Activated T-cell treated with anti-CD3 and anti-CD28 coated beads for 4 hours (primary cell): ENCODE results near the gene GOLGA6B.
"Not testable (repeated sequence)": the region's sequence is repeated elsewhere in the genome, so short reads cannot be mapped to it uniquely, and the experiment has no call there.

Source experiments
- DNase-seq: peaks from one replicate; pipeline ENCODE4 v3.0.0-alpha.2; 2020

GOLGA6B gene, protein sequence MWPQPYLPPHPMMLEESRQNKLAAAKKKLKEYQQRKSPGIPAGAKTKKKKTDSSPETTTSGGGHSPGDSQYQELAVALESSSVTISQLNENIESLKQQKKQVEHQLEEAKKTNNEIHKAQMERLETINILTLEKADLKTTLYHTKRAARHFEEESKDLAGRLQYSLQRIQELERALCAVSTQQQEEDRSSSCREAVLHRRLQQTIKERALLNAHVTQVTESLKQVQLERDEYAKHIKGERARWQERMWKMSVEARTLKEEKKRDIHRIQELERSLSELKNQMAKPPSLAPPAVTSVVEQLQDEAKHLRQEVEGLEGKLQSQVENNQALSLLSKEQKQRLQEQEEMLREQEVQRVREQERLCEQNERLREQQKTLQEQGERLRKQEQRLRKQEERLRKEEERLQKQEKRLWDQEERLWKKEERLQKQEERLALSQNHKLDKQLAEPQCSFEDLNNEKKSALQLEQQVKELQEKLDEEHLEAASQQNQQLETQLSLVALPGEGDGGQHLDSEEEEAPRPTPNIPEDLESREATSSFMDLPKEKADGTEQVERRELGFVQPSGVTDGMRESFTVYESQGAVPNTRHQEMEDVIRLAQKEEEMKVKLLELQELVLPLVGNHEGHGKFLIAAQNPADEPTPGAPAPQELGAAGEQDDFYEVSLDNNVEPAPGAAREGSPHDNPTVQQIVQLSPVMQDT

DNA sequence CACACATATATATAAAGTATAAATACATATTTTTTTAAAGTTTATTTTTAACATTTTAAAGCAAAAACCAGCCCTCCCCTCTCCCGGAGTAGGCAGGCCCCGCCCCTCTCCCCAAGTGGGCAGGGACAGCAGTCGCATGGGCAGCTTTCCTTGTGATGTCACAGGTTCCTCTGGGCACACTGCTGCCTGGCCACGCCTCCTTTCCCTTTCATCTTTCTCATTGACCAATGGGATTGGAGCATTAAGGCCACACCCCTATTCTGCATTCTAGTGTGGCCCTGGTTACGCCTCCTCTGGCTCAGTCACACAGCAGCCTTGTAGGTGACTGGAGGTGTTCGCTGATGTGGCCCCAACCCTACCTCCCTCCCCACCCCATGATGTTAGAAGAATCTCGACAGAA is at the start of gene GOLGA6B:
Gene GOLGA6B (plus strand): TSS at position 301 of the 400 bp plus-strand sequence. CDS start 41 bp downstream, at position 342.
- DNase-seq: not testable (repeated sequence)

DNA sequence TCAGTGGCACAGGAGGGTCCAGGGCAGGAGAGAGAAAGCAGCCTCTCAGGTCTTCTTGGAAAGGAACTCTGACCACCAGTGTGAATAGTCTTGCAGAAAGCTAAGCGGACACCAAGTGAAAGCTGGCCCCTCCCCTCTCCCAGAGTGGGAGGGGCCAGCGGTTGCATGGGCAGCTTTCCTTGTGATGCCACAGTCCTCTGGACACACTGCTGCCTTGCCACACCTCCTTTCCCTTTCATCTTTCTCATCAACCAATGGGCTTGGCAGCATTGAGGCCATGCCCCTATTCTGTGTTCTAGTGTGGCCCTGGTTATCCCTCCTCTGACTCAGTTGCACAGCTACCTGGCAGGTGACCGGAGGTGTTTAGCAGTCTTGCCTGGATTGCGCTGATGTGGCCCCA is 49.7 kb upstream of the GOLGA6B start:
- no peak for DNase-seq

DNA sequence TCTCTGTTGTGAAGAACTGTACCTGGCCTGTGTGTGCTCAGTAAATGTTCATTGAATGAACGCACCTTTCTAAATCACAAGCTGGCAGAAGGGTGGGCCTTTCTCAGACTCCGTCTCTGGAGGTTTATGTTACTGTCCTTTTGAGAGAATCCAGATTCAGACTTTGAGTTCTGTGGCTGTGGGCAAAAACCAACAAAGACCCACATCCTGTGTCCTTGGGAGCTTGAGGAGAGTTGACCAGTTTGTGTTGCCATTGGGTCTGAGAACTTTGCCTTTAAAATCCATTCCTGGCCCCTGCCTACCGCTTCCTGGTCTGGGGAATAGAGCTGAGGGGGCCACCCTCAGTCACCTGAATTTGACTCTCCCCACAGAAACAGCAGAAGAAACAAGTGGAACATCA is 46.4 kb upstream of the GOLGA6B start:
- not testable (repeated sequence) for DNase-seq

DNA sequence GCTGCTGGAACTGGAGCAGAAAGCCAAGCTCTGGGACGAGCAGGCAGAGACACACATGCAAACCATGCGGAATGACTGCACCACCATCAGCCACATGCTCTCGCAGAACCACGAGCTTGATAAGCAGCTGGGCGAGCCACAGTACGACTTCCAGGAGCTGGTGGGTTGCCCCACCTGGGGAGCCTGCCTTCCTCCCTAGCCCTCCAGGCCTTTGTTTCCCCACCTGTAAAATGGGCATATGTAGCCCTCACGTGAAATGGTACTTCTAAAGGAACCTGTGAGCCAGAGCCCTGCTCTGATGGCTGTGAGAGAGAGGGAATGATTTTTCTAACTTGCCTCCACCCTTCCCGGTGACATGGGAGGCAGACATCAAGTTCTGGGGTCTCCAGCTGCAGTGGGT is 44.6 kb upstream of the GOLGA6B start:
- DNase-seq: no peak

DNA sequence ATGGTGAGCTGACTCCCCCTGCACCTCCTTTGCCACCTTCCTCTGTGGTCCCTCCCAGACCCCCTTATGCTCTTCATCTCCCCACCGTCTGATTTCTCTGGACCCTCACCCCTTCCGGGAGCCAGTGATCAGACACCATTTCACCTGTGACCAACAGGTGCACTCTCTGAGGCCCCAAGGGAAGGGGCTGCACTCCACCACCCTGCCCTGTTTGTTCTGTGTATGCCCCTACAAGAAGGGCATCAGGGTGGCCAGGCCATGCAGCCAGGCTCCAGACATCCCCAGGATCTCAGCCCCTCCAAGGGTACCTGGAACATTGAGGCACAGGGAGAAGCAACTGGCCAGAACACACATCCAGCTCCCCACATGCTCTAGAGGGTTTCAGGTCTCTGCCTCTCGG is 42.2 kb upstream of the GOLGA6B start:
- DNase-seq: not testable (repeated sequence)

DNA sequence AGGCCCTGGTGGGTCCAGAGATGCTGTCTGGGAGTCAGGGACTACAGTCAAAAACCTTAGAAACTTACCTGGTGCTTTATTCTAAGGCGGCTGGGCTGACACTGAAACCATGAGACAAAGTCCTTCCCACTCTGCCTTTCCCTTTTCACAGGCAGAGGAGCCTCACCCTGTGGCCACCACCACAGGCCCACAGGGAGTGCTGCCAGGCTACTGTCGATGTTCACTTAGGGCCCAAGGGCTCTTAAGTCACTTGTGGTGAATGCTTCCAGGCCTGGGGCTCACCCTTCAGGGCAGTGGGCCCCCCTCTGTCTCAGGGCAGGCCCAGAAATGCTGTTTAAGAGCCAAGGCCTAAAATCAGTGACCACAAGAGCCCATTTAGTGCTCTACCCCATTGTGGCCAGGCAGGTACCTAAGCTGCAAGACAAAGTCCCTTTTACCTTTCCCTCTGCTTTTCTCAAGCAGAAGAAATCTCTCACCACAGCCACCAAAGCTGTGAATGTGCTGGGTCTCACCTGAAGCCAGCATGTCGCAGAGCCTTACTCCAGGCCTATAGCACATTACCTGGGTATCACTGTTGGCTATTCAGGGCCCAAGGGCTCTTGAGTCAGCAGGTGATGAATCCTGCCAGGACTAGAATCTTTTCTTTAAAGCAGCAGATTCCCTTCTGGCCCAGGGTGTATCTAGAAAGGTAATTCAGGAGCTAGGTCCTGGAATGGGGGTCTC is 39.5 kb upstream of the GOLGA6B start:
- no peak for DNase-seq

DNA sequence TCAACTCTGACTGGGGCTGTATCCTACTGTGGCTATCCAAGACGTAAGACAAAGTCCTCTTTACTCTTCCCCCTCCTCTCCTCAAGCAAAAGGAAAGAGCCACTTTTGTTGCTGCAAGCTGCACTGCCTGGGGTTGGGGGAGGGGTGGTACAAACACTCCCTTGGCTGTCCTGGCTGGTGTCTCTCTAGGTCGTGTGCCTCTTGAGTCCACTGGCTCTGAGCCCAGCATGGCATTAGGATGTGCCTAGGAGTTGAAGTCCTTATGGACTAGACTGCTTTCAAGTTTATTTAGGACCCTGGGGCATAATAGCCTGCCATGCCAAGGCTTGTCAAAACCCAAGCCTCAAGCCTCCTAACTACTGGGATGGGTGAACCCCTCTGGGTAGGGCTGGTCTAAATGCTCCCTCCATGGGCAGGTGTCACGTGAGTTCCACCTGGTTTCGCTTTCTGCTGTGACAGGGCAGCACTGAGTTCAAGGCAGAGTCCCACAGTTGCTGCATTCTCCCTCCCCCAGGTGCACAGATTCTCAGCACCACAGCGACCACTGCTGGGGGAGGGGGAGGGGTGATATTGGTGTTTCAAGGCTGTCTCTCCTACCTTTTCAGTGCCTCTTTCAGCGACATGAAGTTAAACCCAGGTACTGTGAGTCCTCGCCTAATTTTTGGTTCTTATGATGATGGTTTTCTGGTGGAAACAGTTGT is 38.8 kb upstream of the GOLGA6B start:
- not testable (repeated sequence) for DNase-seq

DNA sequence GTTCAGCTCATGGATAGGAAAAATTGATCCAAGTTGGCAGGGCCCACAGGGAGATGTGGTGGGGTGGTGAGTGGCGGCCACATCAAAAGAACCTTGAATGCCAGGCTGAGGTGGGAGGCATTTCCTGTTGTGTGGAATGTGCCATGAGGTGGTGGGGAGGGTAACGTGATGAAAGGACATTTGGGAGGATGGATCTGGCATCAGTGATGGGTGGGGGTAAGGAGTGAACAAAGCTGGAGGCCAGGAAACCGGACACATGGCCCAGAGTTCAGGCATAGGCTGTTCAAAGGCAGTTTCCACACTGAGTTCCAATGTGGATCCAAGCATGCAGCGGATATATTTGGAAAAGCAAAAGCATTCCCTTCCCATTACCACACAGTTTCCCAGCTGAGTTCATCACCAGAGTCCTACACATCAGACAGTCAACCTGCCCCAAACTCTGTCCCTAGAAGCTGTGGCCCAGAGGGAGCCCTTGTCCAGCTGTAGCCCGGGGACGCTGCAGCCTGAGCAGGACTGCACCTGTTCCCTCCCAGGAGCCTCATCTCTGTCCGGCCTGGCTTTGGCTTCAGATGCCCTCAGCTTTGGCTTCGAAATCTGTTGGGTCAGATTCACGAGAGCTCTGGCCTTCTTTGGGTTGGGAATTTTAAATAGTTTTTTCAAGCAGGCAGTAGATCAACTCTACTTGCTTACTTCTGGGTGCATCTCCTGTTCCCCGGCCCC is 37.8 kb upstream of the GOLGA6B start:
- DNase-seq: no peak

DNA sequence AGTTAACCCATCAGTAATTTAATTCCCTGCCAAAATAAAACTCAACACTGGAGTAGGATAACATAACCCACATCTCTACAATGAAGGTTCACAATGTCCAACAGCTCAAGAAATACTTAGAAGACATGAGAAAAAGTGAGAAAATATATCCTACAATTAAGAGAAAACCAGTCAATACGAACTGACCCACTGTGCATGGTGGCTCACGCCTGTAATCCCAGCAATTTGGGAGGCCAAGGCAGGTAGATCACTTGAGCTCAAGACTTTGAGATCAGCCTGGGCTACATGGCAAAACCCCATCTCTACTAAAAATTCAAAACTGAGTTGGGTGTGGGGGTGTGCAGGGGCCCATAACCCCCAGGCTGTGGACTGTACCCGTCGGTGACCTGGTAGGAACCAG is 30.6 kb upstream of the GOLGA6B start:
- DNase-seq: not testable (repeated sequence)

DNA sequence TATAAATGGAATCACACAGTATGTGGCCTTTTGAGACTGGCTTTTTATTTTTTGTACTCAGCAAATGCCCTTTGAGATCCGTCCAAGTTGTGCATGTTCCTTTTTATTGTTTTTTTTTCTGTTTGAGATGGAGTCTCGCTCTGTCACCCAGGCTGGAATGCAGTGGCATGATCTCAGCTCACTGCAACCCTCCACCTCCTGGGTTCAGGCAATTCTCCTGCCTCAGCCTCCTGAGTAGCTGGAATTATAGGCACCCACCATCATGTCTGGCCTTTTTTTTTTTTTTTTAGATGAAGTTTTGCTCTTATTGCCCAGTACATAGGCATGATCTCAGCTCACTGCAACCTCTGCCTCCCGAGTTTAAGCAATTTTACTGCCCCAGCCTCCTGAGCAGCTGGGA is 28.3 kb upstream of the GOLGA6B start:
- not testable (repeated sequence) for DNase-seq

DNA sequence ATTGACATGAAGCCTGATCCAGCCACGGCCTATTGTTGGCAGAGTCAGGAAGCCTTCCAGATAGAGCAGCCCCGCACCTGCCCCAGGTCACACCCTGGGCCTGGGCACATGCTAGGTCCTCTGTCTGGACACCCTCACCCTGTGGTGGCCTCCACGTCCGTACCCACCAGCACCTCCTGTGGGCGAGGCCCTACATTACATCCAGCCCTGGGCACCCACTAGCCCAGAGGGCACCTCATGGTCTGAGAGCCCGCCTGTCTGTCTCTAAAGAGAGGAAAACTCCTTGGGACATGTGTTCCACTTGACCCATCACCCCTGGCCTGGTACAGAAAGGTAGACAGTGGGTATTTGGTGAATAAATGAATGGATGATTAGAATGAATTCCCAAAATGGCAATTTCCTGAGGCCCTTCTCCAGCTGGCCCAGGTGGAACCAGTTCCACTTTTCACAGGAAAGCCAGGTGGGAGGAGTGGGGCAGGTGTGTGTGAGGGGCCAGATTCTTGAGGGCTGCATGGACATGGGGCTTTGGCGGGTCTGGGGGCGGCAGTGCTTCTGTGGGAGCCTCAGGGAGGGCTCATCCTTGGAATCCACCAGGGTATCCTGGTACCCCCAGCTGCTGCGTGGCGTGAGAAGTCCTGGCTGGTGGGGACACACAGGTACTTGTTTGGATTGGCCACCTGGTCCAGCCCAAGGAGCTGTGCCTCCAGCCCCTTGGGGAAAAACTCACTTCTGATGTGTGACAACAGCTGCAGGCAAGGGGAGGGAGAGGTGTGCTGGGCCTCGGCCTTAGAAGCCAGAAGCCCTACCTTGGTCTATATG is 26.0 kb upstream of the GOLGA6B start:
- not testable (repeated sequence) for DNase-seq

DNA sequence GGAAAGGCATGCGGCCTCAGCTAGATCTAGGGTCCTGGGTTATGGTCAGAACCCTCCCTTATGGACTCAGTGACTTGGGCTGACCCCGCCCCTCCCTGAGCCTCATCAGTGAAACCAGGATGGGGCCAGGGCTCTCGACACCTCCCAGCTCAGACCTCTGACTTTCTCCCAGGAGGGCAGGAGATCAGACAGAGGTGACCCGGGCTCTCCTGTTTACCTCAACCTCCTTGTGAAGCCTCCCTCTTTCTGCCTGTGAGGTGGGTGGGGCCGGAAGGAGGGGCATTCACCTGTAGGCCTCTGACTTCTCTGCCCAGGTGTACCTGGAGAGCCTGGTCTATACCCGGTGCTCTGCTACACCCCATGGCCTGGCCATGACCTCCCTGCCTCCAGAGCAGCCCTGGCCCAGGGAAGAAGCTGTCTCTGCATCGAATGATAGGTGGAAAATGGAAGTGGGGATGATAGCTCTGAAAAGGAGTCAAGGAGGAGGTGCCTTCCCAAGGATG is 25.4 kb upstream of the GOLGA6B start:
- DNase-seq: not testable (repeated sequence)

DNA sequence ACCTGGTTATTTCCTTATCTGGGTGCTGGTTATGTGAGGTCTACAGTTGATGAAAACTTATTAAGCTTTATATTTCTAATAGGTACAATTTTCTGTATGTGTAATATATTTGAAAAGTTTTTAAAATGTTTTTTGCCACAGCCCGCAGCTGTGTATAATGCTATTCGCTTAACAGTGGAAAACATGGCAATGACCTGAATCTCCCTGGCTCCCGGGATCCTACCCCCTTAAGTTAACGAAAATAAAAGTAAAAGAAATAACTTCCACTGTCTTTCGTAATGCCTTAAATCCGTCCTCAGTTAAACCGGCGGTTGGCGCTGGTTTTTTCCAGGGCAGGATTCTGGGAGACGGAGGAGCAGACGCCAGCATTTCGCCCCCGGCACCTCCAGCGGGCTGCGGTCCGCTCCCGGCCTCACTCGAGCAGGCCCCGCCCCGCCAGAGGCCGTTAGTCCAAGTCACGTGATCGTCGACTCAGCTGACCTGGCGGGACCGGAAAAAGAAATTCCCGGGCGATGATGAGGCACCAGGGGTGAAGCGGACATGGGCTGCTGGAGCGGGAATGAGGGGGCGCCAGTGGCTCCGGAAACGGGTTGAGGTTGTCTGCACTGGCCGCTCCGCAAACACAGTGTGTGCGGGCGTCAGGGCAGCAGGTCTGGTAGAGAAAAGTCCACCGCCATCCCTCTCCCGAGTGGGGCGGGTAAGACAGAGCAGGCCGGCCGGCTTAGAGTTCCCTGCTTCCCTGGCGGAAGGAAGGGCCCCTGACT is 17.8 kb upstream of the GOLGA6B start:
- not testable (repeated sequence) for DNase-seq

DNA sequence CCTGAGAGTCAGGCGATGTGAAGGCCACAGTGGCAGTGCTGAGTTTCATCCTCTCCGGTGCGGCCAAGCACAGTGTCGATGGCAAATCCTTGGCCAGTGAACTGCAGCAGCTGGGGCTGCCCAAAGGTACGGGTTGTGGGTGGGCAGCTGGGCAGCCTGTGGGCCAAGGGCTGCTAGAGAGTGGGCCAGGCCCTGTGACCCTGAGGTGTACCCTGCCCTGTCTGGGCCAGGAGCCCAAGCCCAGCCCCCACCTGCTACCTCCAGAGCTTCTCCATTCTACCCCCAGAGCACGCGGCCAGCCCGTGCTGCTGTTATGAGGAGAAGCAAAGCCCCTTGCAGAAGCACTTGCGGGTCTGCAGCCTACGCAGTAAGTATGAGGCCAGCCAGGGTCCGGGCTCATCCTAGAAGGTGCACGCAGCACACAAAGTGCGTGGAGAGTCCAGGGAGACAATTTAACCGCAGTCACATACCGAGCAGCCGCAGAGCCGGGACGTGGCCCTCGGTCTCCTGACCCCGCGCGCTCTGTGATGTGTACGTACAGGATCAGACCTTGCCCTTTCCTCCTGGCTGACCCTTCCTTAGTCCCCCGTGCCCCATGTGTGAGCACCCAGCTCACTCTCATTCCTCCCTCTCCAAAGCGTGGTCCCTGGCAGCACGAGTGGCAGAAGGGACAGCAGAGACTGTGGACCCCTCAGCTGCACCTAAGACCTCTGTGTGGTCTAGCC is 14.6 kb upstream of the GOLGA6B start:
- not testable (repeated sequence) for DNase-seq

DNA sequence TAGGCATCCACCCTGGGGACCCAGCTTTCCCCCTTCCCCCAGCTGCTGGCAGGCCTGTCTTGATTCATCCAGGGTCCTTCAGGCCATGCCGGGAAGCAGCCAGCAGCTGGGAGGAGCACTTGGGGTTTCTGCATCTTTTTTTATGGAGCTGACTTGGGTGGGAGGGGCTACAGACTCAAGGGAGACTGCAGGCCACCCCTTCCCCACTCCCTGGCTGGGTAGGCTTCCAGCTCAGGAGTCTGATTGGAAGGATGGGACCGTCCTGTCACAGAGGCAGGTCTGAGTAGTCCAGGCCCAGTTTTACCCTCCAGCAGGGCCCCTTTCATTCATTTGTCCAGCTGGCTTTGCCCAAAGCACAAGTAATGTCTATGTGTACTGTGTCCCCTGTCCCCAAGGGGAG is 12.2 kb upstream of the GOLGA6B start:
- DNase-seq: not testable (repeated sequence)

DNA sequence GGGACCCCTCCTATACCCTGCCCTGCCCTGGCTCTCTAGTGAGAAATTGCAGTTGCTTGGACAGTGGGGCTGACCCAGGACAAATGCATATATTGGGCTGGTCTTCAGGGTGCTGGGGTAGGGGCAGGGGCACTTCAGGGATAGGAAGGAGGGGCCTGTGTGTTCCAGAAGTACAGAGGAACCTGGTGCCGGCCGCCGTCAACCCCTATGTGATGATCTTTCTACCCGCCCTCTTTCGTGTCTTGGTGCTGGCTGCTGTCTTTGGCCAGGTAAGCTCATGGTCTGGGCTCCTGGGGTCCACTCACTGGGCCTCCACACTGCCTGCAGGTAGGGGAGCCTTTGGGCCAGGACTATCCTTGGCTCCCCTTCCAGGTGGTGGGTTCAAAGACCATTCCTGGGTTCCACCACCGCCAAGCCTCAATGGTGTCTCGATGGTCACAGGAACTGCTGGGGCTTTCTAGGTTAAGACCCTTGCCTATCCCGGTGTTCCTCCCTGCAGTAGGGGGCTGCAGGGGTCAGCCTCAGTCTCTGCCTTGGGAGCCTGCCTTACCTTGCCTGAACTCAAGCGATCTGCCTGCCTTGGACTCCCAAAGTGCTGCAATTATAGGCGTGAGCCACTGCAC is 5.8 kb upstream of the GOLGA6B start:
- not testable (repeated sequence) for DNase-seq

DNA sequence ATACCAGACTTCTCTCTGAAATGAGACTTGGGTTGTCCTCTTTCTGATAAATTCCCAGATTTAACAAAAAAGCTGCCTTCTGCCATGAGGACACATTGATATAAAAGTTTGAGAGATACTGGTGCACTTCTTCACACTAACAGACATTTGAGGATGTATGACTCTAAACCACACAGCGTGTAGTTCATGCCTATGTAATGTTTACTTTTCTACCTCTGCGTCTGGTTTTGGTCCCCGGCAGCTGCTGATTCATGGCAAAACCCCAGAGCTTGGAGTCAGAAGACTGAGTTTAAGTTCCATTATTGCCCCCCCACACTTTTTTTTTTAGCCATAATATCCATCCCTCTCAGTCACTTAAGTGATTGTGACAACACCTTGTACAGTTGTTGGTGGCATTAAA is 1.5 kb downstream of the GOLGA6B start:
- not testable (repeated sequence) for DNase-seq

DNA sequence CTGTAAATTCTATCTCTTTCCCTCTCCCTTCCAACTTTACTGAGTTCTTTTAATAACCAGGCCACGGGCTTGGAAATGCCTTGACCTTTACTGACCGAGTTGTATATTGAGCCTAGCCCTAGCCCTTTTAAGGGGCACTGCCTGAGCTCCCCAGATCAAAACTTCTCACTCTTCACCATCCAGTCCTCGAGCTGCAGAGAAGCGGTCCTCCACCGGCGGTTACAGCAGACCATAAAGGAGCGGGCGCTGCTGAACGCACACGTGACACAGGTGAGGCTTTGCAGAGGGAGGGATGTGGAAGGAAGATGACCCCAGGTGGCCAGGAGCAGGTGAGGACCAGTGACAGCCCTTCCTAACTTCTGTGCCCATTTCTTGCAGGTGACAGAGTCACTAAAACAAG is 6.6 kb downstream of the GOLGA6B start:
- not testable (repeated sequence) for DNase-seq

DNA sequence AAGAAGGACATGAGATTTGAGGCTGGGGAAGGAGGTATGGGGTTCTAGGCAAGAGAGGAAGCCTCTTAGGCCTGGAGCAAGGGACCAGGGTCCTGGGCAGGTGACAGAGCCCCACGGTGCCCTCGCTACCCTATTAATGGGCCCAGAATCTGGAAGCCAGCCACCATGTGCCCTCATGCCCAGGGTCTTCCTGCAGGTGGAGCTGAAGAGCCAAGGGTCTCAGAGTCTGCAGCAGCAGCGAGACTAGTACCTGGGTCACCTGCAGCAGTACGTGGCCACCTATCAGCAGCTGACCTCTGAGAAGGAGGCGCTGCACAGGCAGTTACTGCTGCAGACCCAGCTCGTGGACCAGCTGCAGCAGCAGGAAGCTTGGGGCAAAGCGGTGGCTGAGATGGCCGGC is 9.4 kb downstream of the GOLGA6B start:
- DNase-seq: not testable (repeated sequence)
